ENCODE measurements around the gene REV3L.
"Not testable (repeated sequence)": the region's sequence is repeated elsewhere in the genome, so short reads cannot be mapped to it uniquely, and the experiment has no call there.

Gene REV3L

DNA sequence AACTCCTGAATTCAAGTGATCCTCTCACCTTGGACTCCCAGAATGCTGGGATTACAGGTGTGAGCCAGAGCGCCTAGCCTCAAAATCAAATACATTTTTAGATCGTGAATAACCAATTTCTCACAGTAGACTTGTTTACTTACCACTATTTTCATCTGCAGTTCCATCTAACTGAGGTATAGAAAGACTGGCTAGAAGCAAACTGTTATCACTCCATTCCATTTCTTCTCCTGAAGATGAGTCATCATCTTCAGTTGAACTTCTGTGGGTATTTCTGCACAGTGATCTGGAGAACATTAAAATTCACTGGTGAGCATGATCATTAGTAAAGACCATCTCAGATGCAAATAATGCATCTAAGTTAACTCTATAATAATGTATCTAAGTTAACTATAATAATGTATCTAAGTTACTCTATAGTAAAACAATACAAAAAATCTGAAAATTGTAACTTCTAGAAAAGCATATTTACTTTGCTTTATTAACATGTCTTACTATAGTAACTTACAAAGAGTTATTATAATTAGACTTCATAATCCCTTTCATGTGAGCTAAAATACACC is 105.4 kb downstream of the REV3L start:
- no peak for DNase-seq (ENCODE audit: low spot score)

DNA sequence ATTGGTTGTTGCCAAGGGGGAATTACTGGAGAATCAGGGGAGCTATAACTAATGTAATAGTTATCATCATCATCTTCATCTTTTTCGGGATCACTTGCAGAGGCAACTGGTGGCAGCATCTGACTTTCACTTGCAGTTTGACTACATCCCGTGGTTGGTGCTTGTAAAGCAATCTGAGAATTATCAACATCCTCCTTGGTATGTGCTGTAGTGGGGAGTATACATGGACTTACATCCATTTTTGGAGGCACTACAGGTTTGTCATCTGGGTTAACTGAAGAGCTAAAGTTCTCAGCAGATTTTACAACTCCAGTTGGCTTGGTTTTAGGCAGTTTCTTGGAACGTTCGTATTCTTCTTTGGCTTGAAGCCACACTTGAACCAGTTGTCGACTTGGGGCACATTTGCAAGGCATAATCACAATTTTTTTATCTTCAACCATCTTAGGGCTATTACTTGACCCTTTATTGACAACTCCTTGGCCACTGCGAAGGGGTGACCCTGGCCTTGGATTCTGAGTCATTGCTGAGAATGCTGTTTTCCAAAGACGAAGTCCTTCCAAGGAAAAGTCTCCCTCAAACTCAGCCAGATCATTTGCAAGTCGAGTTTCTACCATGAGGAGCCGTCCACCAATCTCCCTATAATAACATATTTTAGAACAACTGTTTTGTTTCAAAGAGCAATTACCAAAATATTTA is 115.5 kb downstream of the REV3L start:
- DNase-seq (ENCODE audit: low spot score), result no peak

DNA sequence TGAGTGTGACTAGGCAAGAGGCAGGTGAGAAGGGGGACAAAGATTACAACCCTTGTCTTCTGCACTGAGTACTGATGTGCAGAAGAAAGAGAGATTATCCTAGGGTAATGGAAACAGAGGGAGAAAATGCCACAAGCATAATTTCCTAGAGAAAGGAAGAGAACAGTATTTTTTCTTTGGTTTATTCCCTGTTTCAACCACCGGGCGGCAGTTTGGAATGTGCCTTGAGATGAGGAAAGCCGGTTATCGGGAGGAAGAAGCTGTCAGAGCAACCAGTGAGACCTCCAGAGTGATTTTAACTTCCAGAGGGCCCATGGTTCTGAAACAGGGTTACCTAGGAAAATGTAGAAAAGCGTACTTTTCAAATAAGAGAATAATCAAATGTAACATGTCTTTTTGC is 121.4 kb downstream of the REV3L start:
- DNase-seq (ENCODE audit: low spot score), result peak; percentile 39

GRCh38 chr6:111358454-111358853 is 124.6 kb downstream of the REV3L start:
- DNase-seq (ENCODE audit: low spot score), result no peak

GRCh38 chr6:111357705-111358104 is 125.3 kb downstream of the REV3L start:
- no peak for DNase-seq (ENCODE audit: low spot score)

GRCh38 chr6:111356551-111356950 is 126.5 kb downstream of the REV3L start:
- no peak for DNase-seq (ENCODE audit: low spot score)

DNA sequence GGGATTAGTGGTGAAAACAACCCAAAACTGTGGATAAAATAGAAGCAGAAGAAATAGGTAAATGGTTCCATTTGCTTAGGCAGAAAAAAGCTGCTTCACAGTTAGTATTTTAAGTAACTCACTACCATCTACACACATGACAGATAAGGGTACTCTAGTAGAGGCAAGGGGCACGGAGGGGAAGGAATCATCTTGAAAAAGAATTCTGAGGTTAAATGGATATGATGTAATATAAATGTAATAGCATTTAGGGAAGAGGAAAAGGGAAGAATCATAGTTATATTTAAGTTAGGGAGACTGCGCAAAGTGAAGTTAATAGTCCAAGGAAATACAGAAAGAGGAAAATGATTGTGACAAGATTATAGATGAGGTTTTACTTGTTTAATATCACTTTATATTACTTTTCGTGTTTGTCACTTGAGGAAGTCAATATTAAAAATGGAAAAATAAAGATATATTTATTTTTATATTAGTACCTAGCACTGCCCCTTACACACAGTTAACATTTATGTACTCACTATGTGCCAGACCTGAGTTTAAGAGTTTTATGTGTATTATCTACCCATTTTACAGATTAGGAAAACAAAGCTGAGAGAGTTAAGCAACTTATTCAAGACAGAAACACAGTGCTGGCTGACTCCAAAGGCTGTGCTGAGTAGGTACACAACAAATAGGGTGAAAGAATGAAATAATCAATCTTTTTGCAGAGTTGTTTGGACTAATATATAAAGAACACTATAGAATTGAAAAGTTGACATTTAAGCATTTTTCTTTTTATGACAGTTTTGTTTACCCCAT is 128.1 kb downstream of the REV3L start:
- no peak for DNase-seq (ENCODE audit: low spot score)

GRCh38 chr6:111353912-111354462 is 129.0 kb downstream of the REV3L start:
- DNase-seq (ENCODE audit: low spot score), result no peak

- DNase-seq (ENCODE audit: low spot score), result no peak
Measured at GRCh38 chr6:111347589-111347988, 135.4 kb downstream of the REV3L start.

DNA sequence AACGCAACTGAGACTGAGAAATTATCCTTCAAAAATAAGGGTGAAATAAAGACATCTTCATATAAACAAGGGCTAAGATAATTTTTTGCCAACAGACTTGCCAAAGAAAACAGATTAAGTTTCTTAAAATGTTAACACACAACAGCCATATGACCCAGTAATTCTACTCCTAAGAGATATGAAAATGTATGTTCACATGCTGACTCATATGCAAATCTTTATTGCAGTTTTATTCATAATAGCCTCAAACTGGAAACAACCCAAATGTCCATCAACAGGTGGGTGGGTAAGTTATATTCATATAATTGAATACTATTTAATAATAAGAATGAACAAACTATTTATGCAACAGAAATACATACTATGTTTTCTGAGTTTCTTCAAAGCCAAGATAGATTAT is 140.1 kb downstream of the REV3L start:
- no peak for DNase-seq (ENCODE audit: low spot score)

GRCh38 chr6:111339294-111339693 is 143.7 kb downstream of the REV3L start:
- no peak for DNase-seq (ENCODE audit: low spot score)

- DNase-seq (ENCODE audit: low spot score), result no peak
Measured at GRCh38 chr6:111338843-111339242, 144.2 kb downstream of the REV3L start.

GRCh38 chr6:111337829-111338236 is 145.2 kb downstream of the REV3L start:
- DNase-seq (ENCODE audit: low spot score), result no peak

- DNase-seq (ENCODE audit: low spot score), result no peak
Measured at GRCh38 chr6:111329882-111330633, 153.0 kb downstream of the REV3L start.

DNA sequence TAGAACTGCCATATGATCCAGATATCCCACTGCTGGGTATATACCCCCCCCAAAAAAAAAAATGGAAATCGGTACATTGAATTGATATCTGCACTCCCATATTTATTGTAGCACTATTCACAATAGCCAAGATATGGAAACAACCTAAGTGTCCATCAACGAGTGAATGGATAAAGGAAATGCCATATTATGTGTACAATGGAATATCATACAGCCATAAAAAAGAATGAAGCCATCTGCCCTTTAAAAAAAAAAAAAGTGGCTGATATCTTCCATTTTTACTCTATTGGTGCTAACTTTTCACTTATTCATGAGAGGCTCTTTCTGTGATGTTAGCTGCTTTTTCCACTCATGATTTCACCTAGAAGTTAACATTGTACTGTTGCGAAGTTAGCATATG is 156.5 kb downstream of the REV3L start:
- no peak for DNase-seq (ENCODE audit: low spot score)

DNA sequence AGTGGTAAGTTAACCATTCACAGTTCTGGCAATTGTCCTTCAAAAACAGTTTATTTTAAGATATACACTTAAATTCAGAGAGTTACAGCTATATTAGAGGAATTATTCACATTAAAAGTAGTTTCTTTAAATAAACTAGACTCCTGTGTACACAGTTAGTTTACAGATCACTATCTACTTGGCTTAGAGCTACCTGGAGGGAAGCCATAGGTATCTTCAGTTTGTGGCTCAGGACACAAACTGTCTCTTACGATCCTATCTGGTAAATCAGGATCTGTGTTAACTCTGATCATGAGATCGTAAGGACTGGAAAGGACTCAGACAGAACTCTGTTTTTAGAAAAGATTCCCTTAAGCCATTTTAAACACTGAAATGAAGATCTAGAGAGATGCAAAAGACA is 160.9 kb downstream of the REV3L start:
- no peak for DNase-seq (ENCODE audit: low spot score)

DNA sequence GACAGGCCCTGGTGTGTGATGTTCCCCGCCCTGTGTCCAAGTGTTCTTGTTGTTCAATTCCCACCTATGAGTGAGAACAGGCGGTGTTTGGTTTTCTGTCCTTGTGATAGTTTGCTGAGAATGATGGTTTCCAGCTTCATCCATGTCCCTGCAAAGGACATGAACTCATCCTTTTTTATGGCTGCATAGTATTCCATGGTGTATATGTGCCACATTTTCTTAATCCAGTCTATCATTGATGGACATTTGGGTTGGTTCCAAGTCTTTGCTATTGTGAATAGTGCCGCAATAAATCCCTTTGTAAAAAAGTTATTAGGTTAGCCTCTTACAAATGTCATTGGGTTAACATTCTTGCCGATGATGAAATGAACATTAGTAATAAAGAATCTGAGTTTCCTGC is 175.1 kb downstream of the REV3L start:
- not testable (repeated sequence) for DNase-seq (ENCODE audit: low spot score)

DNA sequence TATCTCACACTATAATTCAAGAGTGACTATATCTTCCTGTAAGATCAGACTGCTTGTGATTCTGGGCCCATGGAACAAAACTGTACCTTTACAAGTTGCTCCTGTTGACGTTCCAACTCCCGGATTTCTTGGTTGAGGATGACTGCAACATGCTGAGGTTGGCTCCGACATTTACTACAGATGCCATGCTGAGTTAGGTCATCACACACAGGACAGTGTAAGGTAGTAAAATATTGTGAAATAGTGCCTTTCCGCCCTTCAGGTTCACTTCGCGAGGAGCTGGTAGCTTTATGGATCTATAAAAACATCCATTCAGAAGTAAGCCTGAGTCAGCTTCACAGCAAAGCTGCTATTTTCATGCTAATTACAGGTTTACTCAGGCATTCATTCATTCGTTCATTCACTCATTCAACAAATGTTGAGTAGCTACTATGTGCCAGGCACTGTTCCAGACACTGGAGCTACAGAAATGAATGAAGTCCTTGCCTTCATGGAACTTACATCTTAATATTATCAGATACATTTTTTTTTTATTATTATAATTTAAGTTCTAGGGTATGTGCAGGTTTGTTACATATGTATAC is 175.7 kb downstream of the REV3L start:
- no peak for DNase-seq (ENCODE audit: low spot score)

- DNase-seq (ENCODE audit: low spot score), result no peak
Measured at GRCh38 chr6:111306104-111306888, 176.7 kb downstream of the REV3L start.

DNA sequence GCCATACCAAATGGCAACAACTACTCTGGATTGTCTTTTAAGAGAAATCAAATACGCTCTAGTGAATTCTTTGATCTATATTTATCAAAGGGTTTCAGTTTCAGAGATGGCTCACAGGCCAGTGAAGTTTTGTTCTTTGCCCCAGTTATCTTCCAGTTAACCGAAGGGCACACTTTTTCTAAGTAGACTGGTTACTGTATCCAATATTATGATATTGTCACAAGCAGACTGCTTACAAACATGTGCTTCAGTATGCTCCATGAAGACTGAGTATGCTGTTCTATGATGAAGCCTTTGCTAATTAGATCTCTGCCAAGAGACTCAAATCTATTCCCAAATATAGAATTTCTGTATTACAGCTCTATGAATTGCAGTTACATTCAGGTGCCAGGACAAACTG is 181.1 kb downstream of the REV3L start:
- no peak for DNase-seq (ENCODE audit: low spot score)

Data from AG20443 (cell line).